ENCODE measurements around the gene FAM156B. TPM values are rescaled to one million over a fixed set of nuclear protein-coding genes. Genes with fewer than 3 reads are reported as not detected.
"Not testable (repeated sequence)": the region's sequence is repeated elsewhere in the genome, so short reads cannot be mapped to it uniquely, and the experiment has no call there.

The FAM156B gene
- total RNA-seq, 1 experiment from 2014 or later = 35.1 TPM

DNA sequence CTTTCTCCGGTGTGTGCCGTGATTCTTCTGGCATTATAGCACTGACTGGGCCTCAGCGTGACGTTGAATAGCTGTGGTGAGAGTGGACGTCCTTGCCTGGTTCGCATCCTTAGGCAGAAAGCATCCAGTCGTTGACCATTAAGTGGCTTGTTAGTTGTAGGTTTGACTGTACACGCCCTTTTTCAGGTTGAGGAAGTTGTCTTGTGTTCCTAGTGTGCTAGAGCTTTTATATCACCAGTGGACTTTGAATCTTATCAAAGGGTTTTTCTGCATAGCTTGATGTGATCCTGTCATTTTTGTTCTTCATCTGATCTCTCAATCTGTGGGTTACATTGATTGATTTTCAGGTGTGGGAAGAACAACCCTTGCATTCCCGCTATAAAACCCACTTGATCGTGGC is 8.4 kb downstream of the FAM156B start:
- H3K9me3 ChIP-seq (ENCODE audit: low read length); H2AFZ ChIP-seq (ENCODE audit: low read length); H3K27me3 ChIP-seq (ENCODE audit: low read length); H3K9me2 ChIP-seq (replicated peaks; ENCODE audit: low read length); H3K4me2 ChIP-seq (ENCODE audit: low read length); H3K79me2 ChIP-seq (ENCODE audit: low read length); H3K4me1 ChIP-seq (ENCODE audit: insufficient read depth, low read length); DNase-seq; H3K27ac ChIP-seq (ENCODE audit: low read length); BruUV-seq (replicated peaks); ATAC-seq; H3K36me3 ChIP-seq (ENCODE audit: low read depth, low read length); H3F3A ChIP-seq (ENCODE audit: low read length, unreplicated experiment); CTCF ChIA-PET; H4K20me1 ChIP-seq (ENCODE audit: low read length); POLR2A ChIA-PET (ENCODE audit: unreplicated experiment); intact Hi-C loops (cut with micrococcal nuclease); H3K4me3 ChIP-seq (ENCODE audit: low read length); H3K9ac ChIP-seq (ENCODE audit: low read length): not testable (repeated sequence)

DNA sequence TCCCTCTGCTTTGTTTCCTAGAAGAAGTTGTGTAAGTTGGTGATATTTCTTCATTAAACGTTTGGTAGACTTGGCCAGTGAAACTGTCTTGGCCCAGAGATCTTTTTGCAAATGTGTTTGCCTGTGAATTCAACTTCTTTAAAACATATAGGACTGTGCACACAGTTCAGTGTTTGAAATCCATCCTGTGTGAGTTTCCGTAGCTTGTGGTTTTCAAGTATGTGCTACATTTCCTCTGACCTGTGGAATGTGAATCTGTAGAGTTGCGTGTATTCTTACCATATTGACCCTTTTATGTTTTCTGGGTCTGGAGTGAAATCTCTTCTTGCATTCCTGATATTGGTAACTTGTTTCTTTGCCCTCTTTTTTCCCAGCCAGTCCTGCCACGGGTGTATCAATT is 8.9 kb downstream of the FAM156B start:
- POLR2A ChIA-PET (ENCODE audit: unreplicated experiment); ATAC-seq; H3F3A ChIP-seq (ENCODE audit: low read length, unreplicated experiment); intact Hi-C loops (cut with micrococcal nuclease); H3K9me2 ChIP-seq (replicated peaks; ENCODE audit: low read length); CTCF ChIA-PET; H3K4me3 ChIP-seq (ENCODE audit: low read length); H3K36me3 ChIP-seq (ENCODE audit: low read depth, low read length); H2AFZ ChIP-seq (ENCODE audit: low read length); DNase-seq; BruUV-seq (replicated peaks); H3K27me3 ChIP-seq (ENCODE audit: low read length); H4K20me1 ChIP-seq (ENCODE audit: low read length); H3K9ac ChIP-seq (ENCODE audit: low read length); H3K27ac ChIP-seq (ENCODE audit: low read length); H3K79me2 ChIP-seq (ENCODE audit: low read length); H3K4me2 ChIP-seq (ENCODE audit: low read length); H3K9me3 ChIP-seq (ENCODE audit: low read length); H3K4me1 ChIP-seq (ENCODE audit: insufficient read depth, low read length): not testable (repeated sequence)

DNA sequence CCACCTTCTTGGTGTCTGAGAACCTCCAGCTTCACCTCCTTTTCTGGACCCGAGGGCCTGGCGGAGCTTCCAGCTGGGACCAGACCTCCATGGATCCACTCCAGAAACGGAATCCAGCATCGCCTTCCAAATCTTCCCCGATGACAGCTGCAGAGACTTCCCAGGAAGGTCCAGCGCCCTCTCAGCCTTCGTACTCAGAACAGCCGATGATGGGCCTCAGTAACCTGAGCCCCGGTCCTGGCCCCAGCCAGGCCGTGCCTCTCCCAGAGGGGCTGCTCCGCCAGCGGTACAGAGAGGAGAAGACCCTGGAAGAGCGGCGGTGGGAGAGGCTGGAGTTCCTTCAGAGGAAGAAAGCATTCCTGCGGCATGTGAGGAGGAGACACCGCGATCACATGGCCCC is 10.0 kb downstream of the FAM156B start:
- DNase-seq; intact Hi-C loops (cut with micrococcal nuclease); CTCF ChIA-PET; H3K79me2 ChIP-seq (ENCODE audit: low read length); H2AFZ ChIP-seq (ENCODE audit: low read length); H3K9me3 ChIP-seq (ENCODE audit: low read length); H3K27ac ChIP-seq (ENCODE audit: low read length); ATAC-seq; H3K4me2 ChIP-seq (ENCODE audit: low read length); H3F3A ChIP-seq (ENCODE audit: low read length, unreplicated experiment); H4K20me1 ChIP-seq (ENCODE audit: low read length); H3K4me1 ChIP-seq (ENCODE audit: insufficient read depth, low read length); H3K27me3 ChIP-seq (ENCODE audit: low read length); BruUV-seq (replicated peaks); H3K36me3 ChIP-seq (ENCODE audit: low read depth, low read length); H3K9me2 ChIP-seq (replicated peaks; ENCODE audit: low read length); H3K4me3 ChIP-seq (ENCODE audit: low read length); H3K9ac ChIP-seq (ENCODE audit: low read length); POLR2A ChIA-PET (ENCODE audit: unreplicated experiment): not testable (repeated sequence)

DNA sequence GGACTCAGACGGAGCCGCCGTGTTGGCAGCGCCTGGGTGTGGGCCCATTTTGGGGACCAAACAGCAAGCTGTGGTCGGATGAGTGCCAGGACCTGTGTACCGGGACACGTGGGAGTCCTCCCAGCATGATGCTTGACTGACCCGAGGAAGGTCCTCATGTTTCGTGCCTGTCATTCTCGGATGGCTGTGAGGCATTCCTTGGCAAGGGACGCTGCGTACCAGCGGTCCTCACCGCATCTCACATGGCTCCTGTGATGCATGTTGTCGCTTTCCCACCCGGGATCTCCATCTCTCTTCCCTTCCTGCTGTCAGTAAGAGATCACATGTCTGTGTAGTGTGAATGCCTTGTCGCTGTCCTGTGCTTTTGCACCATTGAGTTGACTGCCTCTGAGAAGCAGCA is 10.8 kb downstream of the FAM156B start:
- H4K20me1 ChIP-seq (ENCODE audit: low read length); BruUV-seq (replicated peaks); H3K9me3 ChIP-seq (ENCODE audit: low read length); H3K4me2 ChIP-seq (ENCODE audit: low read length); ATAC-seq; H3K27me3 ChIP-seq (ENCODE audit: low read length); POLR2A ChIA-PET (ENCODE audit: unreplicated experiment); H3K36me3 ChIP-seq (ENCODE audit: low read depth, low read length); DNase-seq; H3K79me2 ChIP-seq (ENCODE audit: low read length); intact Hi-C loops (cut with micrococcal nuclease); CTCF ChIA-PET; H2AFZ ChIP-seq (ENCODE audit: low read length); H3K9ac ChIP-seq (ENCODE audit: low read length); H3K4me3 ChIP-seq (ENCODE audit: low read length); H3F3A ChIP-seq (ENCODE audit: low read length, unreplicated experiment); H3K4me1 ChIP-seq (ENCODE audit: insufficient read depth, low read length); H3K27ac ChIP-seq (ENCODE audit: low read length); H3K9me2 ChIP-seq (replicated peaks; ENCODE audit: low read length): not testable (repeated sequence)

DNA sequence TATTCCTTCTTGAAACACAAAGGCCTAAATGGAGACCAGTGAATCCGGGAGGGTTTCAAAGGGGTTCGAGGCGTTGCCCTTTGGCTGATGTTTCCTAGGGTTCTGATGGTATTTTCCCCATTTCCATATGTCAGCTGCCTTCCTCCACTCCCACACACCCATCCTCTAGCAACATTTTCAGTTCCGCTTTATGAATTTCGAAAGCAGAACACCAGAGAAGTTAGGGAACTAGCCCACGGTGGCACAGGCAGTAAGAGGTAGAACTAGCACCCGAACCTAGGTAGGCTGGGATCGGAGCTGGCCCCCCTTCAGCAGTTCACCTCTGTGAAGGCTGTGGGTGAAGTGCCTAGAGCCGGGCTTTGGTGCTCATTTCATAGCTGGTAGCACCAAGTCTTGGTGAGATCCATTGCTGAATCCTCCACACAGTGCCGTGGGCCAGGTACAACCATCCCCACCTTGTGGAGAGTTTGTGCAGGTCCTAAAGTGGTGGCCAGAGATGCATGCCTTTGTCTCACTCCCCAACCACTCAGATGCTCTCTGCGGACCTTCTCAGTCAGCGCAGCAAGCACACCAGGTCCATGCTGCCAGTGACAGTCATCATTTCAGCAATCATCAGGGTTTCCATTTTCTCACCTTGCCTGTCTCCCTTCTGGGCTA is 12.3 kb downstream of the FAM156B start:
- BruUV-seq (replicated peaks); H3K9me3 ChIP-seq (ENCODE audit: low read length); H3K79me2 ChIP-seq (ENCODE audit: low read length); H3K4me1 ChIP-seq (ENCODE audit: insufficient read depth, low read length); H3K9me2 ChIP-seq (replicated peaks; ENCODE audit: low read length); H3K27ac ChIP-seq (ENCODE audit: low read length); H3F3A ChIP-seq (ENCODE audit: low read length, unreplicated experiment); ATAC-seq; DNase-seq; H3K4me3 ChIP-seq (ENCODE audit: low read length); POLR2A ChIA-PET (ENCODE audit: unreplicated experiment); H3K4me2 ChIP-seq (ENCODE audit: low read length); H3K9ac ChIP-seq (ENCODE audit: low read length); intact Hi-C loops (cut with micrococcal nuclease); H2AFZ ChIP-seq (ENCODE audit: low read length); H3K27me3 ChIP-seq (ENCODE audit: low read length); H3K36me3 ChIP-seq (ENCODE audit: low read depth, low read length); CTCF ChIA-PET; H4K20me1 ChIP-seq (ENCODE audit: low read length): not testable (repeated sequence)

DNA sequence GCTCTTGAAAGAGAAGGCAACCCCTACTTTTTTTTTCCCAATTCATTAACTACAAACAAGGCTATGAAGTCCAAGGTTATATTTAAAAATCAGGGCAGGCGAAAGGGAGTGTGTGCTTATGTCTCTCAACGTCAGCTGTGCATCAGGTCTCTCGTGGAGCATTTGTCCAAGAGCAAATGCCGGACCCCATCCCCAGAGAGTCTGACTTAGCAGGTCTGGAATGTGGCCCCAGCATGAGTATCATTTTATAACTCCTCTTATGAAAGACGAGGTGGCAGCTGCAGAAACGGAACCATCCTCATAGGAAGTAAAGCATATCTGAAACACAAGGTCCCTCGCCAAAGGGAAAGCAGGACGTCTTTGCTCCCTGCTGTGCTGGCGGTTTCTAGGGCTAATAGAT is 16.6 kb downstream of the FAM156B start:
- H3K27me3 ChIP-seq (ENCODE audit: low read length); H3K36me3 ChIP-seq (ENCODE audit: low read depth, low read length); H3K9me2 ChIP-seq (replicated peaks; ENCODE audit: low read length); BruUV-seq (replicated peaks); H3K27ac ChIP-seq (ENCODE audit: low read length); H3K9me3 ChIP-seq (ENCODE audit: low read length); H3K79me2 ChIP-seq (ENCODE audit: low read length); H3K4me2 ChIP-seq (ENCODE audit: low read length); H3F3A ChIP-seq (ENCODE audit: low read length, unreplicated experiment); H4K20me1 ChIP-seq (ENCODE audit: low read length); H2AFZ ChIP-seq (ENCODE audit: low read length); ATAC-seq; CTCF ChIA-PET; H3K9ac ChIP-seq (ENCODE audit: low read length); H3K4me3 ChIP-seq (ENCODE audit: low read length); H3K4me1 ChIP-seq (ENCODE audit: insufficient read depth, low read length); DNase-seq; intact Hi-C loops (cut with micrococcal nuclease); POLR2A ChIA-PET (ENCODE audit: unreplicated experiment): not testable (repeated sequence)

DNA sequence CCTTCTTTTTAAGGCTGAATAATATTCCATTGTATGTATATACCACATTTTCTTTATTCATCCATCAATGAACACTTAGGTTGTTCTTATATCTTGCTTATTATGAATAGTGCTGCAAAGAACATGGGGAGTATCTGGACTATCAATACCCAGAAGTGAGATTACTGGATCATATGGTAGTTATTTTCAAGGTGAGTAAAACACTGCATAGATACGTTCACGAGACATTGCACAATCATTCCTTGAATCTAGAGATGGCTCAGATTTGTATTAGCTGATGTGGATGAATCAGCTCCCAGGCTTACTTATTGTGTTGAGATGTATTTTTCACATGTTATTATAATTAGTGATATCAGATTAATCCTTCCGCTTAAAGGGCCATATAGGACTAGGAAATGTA is 17.6 kb downstream of the FAM156B start:
- intact Hi-C loops (cut with micrococcal nuclease); H3K9me3 ChIP-seq (ENCODE audit: low read length); H3K4me3 ChIP-seq (ENCODE audit: low read length); H3K9ac ChIP-seq (ENCODE audit: low read length); H3K36me3 ChIP-seq (ENCODE audit: low read depth, low read length); DNase-seq; H4K20me1 ChIP-seq (ENCODE audit: low read length); H3F3A ChIP-seq (ENCODE audit: low read length, unreplicated experiment); H2AFZ ChIP-seq (ENCODE audit: low read length); H3K79me2 ChIP-seq (ENCODE audit: low read length); BruUV-seq (replicated peaks); POLR2A ChIA-PET (ENCODE audit: unreplicated experiment); H3K27ac ChIP-seq (ENCODE audit: low read length); CTCF ChIA-PET; H3K9me2 ChIP-seq (replicated peaks; ENCODE audit: low read length); ATAC-seq; H3K27me3 ChIP-seq (ENCODE audit: low read length); H3K4me2 ChIP-seq (ENCODE audit: low read length); H3K4me1 ChIP-seq (ENCODE audit: insufficient read depth, low read length): not testable (repeated sequence)
